ENCODE data around the gene RPP14.
A peak's percentile ranks its signal among the peaks of the same experiment; 100 is the strongest.

RPP14 gene

DNA sequence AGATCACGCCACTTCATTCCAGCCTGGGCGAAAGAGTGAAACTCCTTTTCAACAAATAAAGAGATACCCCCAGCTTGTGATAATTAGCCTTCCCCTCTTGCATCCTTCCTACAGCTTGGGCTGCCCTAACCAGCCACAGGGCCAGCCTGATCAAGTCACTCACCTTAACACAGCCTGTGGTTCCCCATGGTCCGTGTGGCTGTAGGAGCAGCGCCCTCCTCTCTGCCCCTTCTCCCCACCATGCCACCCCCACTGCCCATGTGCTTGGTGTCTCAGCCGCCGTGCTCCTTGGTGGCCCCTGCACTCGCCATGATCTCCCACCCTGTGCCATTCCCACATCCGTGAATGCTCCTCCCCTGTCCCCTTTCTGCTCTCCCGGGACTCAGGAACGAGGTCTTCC is 13.2 kb upstream of the RPP14 start:
- DNase-seq: no peak

- no peak for DNase-seq
These were observed 12.5 kb upstream of the RPP14 start for GRCh38 chr3:58293516-58293915.

- DNase-seq: no peak
These were observed 9.8 kb upstream of the RPP14 start for GRCh38 chr3:58296269-58296668.

DNA sequence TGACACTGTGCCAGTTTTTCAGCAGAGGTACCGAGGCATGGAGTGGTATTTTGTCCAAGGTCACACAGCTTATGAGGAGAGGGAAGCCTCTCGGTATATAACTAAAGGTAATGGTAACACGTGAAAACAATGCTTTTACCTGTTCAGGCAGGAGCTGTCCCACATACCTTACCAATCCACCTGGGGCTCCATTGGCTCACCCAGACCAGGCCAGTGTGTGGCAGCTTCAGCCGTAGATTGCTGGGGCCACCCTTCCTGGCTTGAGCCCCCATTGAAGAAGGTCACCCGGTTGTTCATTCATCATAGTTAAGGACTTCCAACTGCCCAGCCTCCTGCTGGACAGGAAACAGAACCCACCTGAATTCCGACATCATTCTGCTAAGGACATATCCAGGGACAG is 9.2 kb upstream of the RPP14 start:
- DNase-seq: no peak

DNA sequence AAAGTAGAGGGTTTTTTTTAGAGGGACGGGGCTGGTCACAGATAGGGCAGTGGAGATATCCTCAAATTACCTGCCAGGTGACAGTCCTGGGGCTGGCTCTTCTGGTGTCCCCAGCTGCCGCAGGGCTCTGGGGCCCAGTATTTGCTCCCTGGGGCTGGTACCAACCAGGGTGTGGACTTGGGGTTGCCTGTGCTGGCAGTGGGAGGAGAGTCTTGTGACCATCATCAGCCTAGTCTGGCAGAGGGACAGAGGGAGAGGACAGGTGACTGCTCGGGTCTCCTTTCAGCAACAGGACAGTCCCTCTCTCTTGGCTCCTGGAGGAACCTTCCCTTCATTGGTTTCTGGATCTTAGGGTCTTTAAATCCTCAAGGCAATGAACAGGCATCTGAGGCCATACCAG is 7.9 kb upstream of the RPP14 start:
- no peak for DNase-seq

DNA sequence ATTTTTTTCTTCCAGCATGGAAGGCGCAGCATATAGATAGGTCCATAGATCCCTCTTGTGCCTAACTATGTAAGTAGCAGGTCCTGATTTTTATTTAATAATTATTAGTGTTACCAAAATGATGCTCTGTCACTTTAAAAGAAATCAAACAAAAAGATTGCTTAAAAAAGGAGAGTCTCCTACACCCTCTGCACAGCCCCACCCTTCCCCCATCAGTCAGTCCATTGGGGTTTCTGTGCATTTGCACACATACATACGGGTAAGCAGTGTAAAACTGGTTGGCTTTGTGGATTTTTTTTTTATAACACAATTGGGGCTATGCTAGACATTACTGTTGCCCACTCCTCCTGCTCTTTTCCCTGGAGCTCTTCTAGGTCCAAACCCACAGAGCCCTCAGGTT is 7.0 kb upstream of the RPP14 start:
- DNase-seq: no peak

DNA sequence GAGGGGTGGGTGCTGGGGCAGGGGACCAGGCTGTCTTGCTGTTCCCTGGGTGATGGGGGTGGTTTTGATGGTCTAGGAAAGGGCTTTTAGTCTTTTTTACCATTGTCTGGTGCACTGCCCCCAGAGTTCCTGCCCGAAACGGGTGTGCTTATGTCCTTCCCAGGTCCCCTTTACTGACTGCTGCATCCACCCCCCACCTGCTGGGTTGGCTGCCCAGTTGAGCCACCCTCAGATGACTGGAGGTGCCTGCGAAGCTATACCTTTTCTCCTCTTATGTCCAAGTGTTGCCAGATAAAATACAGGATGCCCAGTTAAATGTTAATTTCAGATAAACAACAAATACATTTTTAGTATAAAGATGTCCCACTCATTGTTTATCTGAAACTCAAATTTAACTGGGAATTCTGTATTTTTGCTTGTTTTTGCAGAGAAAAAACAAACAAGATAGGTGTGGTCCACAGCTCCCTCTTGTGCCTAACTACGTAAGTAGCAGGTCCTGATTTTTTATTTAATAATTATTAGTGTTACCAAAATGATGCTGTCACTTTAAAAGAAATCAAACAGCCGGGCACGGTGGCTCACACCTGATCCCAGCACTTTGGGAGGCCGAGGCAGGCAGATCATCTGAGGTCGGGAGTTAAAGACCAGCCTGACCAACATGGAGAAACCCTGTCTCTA is 6.1 kb upstream of the RPP14 start:
- no peak for DNase-seq

GRCh38 chr3:58307639-58308215 is 1.7 kb downstream of the RPP14 start:
- DNase-seq: peak; percentile 45

- DNase-seq: no peak
These were observed 2.7 kb downstream of the RPP14 start for GRCh38 chr3:58308728-58309127.

DNA sequence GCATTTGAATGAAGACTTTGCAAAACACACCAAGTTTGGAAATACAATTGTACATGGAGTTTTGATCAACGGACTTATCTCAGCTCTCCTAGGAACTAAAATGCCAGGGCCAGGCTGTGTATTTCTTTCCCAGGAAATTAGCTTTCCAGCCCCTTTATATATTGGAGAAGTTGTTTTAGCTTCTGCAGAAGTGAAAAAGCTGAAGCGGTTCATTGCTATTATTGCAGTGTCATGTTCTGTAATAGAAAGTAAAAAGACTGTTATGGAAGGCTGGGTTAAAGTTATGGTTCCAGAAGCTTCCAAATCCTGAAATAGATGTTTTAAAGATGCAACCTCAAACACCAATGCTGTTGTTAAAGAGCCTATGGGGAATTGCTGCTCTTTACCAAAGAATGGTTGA is 11.8 kb downstream of the RPP14 start:
- no peak for DNase-seq

DNA sequence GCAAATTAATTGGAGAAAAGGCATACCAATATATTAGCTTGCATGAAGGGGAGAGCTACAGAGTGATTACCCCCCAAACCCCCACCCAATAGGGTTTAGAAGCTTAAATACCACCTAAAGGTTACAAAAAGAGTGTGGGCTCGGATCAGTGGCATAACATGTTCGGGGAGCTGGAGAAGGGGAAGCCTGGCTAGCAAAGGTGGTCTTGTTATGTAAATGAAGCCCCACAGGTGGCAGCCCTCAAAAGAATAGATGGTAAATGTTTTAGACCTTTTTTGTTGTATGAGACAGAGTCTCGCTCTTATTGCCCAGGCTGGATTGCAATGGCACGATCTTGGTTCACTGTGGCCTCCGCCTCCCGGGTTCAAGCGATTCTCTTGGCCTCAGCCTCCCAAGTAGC is 15.7 kb downstream of the RPP14 start:
- DNase-seq: no peak

DNA sequence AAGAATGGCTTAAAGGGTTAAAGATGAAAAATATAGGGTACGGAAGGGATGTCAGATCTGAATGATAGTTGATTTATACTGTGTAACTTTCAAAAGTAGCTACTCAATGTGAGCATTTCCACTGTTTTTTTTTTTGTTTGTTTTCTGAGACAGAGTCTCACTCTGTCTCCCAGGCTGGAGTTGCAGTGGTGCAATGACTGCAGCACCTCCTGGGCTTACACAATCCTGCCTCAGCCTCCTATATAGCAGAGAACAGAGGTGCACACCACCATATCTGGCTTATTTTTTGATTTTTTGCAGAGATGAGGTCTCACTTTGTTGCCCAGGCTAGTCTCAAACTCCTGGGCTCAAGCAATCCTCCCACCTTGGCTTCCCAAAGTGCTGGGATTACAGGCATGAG is 16.7 kb downstream of the RPP14 start:
- DNase-seq: no peak

DNA sequence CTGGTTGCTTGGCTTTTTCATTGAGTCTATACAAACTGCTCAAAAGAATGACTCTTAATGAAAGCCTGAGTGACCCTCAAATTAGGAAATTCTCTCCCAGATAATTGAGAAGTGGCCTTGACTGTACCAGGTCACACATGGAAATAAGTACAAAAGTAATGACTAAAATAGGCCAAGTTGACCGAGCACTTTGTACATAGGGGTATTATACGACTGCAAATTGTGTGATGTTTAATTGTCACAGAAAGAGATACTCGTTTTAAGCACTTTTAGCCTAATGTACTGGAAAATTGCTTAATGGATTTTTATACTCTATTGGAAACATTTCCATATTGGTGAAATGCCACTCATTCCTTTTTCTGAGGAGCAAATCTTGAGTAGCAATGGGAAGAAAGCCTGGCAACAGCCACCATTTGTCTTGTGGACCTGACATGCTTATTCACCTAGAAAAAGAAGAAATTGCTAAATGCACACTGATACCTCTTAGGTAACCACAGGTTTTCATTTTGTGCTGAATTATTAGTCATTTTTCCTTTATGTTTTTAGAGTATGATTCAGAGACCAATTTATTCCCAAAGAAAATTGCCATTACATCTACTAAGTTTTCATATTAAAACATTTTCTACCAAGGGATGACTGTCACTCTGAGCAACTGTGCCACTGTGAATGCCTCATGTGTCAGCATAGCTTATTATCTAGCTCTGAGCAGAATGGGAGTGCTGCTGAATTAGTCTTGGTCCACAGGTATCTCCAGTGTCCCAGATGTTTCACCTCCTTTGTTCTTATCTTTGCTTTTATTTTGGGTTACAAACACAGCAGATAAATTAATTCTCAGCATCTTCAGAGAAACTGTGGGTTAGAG is 17.7 kb downstream of the RPP14 start:
- DNase-seq: no peak

DNA sequence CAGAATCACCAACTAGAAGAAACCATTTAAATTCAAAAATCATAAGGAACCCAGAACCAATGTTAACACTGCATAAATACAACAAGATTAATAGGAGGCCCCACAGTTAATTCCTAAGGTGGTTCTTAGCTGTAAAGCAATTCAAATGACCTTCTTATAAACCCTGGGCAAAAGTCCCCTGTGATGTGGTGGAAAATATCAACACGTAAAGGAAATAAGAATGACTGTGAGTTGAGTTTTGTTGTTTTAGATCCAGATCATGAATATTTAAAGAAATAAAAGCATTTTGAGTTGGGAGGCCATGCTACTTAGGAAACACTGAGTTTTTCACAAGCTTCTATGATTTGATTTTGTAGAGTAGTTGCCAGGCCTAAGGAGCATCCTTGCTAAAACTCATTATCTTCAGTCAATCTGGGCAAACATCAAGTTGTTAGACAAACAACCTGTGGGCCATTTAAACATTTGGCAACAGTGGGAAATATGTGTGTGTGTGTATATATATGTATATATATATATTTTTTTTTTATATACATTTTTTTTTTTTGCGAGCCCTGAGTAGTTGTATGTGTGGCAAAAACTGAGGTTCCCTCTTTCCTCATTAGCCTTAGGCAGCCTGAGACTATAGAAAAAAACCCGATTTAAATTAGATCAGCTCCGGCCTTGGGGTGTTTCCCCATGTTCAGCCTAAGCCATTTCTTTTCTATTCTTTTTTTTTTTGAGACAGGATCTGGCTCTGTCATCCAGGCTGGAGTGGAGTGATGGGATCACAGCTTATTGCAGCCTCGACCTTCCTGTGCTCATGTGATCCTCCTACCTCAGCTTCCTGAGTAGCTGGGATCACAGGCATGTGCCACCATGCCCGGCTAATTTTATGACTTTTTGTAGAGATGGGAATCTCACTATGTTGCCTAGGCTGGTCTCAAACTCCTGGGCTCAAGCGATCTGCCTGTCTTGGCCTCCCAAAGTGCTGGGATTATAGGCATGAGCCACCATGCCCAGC is 18.6 kb downstream of the RPP14 start:
- no peak for DNase-seq

GRCh38 chr3:58325525-58325992 is 19.5 kb downstream of the RPP14 start:
- DNase-seq: no peak

GRCh38 chr3:58326267-58326900 is 20.3 kb downstream of the RPP14 start:
- DNase-seq: no peak

DNA sequence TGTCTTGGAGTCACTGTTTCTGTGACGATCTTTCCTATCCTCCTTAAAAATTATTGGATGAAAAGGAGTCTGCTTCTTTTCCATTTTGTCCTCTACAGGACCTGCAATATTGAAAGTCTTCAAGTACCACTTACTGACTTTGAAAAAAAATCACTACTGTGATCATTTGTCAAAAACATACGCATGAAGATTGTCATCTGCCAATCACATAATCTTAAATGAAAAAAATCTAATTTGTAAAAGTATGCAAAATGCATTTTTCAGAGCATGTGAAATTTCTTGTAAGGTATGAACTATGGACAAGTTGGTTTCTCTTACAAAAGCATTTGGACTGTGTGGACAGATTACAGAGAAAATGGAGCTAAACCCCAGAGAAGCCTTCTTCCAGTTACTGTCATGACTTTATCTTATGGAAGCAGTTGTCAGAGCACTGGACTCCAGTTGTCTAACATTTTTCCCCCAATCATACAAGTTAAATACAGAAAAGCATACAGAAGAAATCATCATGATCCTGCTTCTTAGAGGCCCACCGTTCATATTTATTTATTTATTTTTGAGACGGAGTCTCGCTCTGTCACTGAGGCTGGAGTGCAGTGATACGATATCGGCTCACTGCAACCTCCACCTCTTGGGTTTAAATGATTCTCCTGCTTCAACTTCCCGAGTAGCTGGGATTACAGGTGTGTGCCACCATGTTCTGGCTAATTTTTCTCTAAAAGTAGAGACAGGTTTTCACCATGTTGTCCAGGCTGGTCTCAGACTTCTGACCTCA is 23.3 kb downstream of the RPP14 start:
- DNase-seq: no peak

DNA sequence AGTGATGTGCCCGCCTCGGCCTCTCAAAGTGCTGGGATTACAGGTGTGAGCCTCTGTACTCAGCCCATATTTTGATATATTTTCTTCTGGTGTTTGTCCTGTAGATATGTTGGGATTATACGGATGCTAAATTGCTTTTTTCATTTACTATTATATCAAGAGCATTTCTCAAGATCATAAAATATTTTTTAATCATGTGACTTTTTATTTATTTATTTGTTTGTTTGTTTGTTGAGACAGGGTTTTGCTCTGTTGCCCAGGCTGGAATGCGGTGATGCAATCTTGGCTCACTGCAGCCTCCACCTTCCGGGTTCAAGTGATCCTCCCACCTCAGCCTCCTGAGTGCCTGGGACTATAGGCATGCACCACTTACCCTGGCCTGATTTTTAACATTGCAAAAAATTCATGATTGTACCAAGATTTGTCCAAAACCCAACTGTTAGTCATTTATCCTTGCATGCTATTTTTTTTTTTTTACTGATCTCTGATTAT is 23.9 kb downstream of the RPP14 start:
- no peak for DNase-seq

DNA sequence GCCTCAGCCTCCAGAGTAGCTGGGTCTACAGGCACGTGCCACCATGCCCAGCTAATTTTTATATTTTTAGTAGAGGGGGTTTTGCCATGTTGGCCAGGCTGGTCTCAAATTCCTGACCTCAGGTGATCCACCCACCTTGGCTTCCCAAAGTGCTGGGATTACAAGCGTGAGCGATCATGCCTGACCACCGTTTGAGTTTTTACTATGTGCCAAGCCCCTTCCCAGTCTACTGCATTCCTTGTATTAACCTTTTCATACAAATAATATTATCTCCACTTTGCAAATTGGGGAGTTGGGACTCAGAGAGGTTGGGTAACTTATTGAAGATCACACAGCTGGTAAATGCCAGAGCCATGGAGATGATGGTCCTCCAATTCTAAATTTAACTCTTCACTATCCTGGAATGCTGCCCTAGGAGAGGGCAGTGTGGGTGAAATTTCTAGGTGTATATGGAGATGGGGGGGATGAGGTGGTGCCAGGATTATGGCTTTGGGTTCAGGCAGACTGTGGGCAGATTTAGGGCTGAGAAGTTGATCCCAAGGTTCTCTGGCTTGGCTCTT is 25.6 kb downstream of the RPP14 start:
- DNase-seq: no peak

- no peak for DNase-seq
These were observed 26.6 kb downstream of the RPP14 start, which contains the start of gene PXK for GRCh38 chr3:58332575-58333188. Gene PXK, plus strand, starts transcription at chr3:58332892. Its CDS starts 97 bp downstream, at chr3:58332989.
